NCI-H226 (cell line): ENCODE data around the gene MYO10.
A peak's percentile ranks its signal among the peaks of the same experiment; 100 is the strongest.
"Not testable (repeated sequence)": the region's sequence is repeated elsewhere in the genome, so short reads cannot be mapped to it uniquely, and the experiment has no call there.

Source experiments
- DNase-seq: peaks from one replicate; pipeline ENCODE4 v3.0.0-alpha.2; 2015

Gene MYO10

GRCh38 chr5:16883806-16884205 lies 52.3 kb downstream of the MYO10 start:
- DNase-seq, result no peak

GRCh38 chr5:16883176-16883575 lies 52.9 kb downstream of the MYO10 start:
- DNase-seq, result no peak

GRCh38 chr5:16881251-16881650 lies 54.8 kb downstream of the MYO10 start:
- DNase-seq, result no peak

- no peak for DNase-seq
Measured at GRCh38 chr5:16880547-16880946, 55.5 kb downstream of the MYO10 start.

- DNase-seq, result no peak
Measured at GRCh38 chr5:16879650-16880049, 56.4 kb downstream of the MYO10 start.

GRCh38 chr5:16879191-16879590 lies 56.9 kb downstream of the MYO10 start:
- DNase-seq, result no peak

GRCh38 chr5:16877267-16877935 lies 58.7 kb downstream of the MYO10 start:
- DNase-seq, result no peak

GRCh38 chr5:16874424-16874823 lies 61.7 kb downstream of the MYO10 start:
- DNase-seq, result not testable (repeated sequence)

GRCh38 chr5:16871746-16872339 lies 64.2 kb downstream of the MYO10 start:
- DNase-seq, result no peak

GRCh38 chr5:16870878-16871277 lies 65.2 kb downstream of the MYO10 start:
- DNase-seq, result no peak

GRCh38 chr5:16869821-16870796 lies 66.0 kb downstream of the MYO10 start:
- DNase-seq, result peak; percentile 80

- DNase-seq, result no peak
Measured at GRCh38 chr5:16867577-16867953, 68.5 kb downstream of the MYO10 start.

GRCh38 chr5:16866795-16867576 lies 69.1 kb downstream of the MYO10 start:
- DNase-seq, result peak; percentile 94

GRCh38 chr5:16866273-16866672 lies 69.8 kb downstream of the MYO10 start:
- DNase-seq, result no peak

- DNase-seq, result no peak
Measured at GRCh38 chr5:16865151-16865550, 70.9 kb downstream of the MYO10 start.

- no peak for DNase-seq
Measured at GRCh38 chr5:16864631-16865131, 71.4 kb downstream of the MYO10 start.

GRCh38 chr5:16863469-16863946 lies 72.6 kb downstream of the MYO10 start:
- DNase-seq, result no peak

- no peak for DNase-seq
Measured at GRCh38 chr5:16862777-16863176, 73.3 kb downstream of the MYO10 start.

GRCh38 chr5:16859346-16859745 lies 76.7 kb downstream of the MYO10 start:
- no peak for DNase-seq

- DNase-seq, result no peak
Measured at GRCh38 chr5:16858151-16858550, 77.9 kb downstream of the MYO10 start.

- DNase-seq, result no peak
Measured at GRCh38 chr5:16857635-16858034, 78.5 kb downstream of the MYO10 start.

GRCh38 chr5:16856531-16856930 lies 79.6 kb downstream of the MYO10 start:
- peak; percentile 74 for DNase-seq

GRCh38 chr5:16855898-16856297 lies 80.2 kb downstream of the MYO10 start:
- no peak for DNase-seq
